Ovary (tissue), 9 donors: ENCODE measurements around the gene ITGB7. TPM values are rescaled to one million over a fixed set of nuclear protein-coding genes. Genes with fewer than 3 reads are reported as not detected.

Experiments
- DNase-seq, 5 donors: peaks; one replicate each; pipeline ENCODE4 v3.0.0-alpha.2; 2019 to 2020
- H3K27ac ChIP-seq, 2 donors: fragments of 200-600 bp; one replicate each; pipeline versions ENCODE4 v1.5.1 to v1.8.0; 2019 to 2022
- H3K27me3 ChIP-seq: fragments of 200-600 bp; one replicate; pipeline ENCODE4 v1.8.0; 2022
- H3K36me3 ChIP-seq: fragments of 200-600 bp; sonication (generic); one replicate; pipeline ENCODE4 v1.5.1; 2019
- H3K4me1 ChIP-seq: one replicate; pipeline ENCODE4 v1.8.1; 2013; ENCODE audit warnings: mild to moderate bottlenecking, moderate library complexity; ENCODE audit not compliant: insufficient read depth
- H3K4me3 ChIP-seq: fragments of 200-600 bp; sonication (generic); one replicate; pipeline ENCODE4 v1.5.1; 2017
- H3K9me3 ChIP-seq, 2 donors: fragments of 200-600 bp in 1 of 2; sonication (generic) in 1 of 2; one replicate each; pipeline versions ENCODE4 v1.5.1 to v1.8.1; 2013 to 2019; ENCODE audit warnings: mild to moderate bottlenecking in 1 of 2, moderate library complexity in 1 of 2
- CTCF ChIP-seq, 3 donors: fragments of 450-650 bp in 2 of 3; fragments of 200-600 bp in 1 of 3; IDR thresholded peaks; one replicate each; pipeline versions ENCODE4 v1.5.1 to v1.8.0; 2016 to 2022; ENCODE audit warnings: antibody characterized with exemption in 3 of 3, mild to moderate bottlenecking in 1 of 3
- EP300 ChIP-seq: sonication (generic); formaldehyde crosslinking; IDR thresholded peaks from one replicate; pipeline ENCODE4 v1.6.1; 2017; ENCODE audit warnings: antibody characterized with exemption
- POLR2A ChIP-seq: fragments of 450-650 bp; IDR thresholded peaks from one replicate; pipeline ENCODE4 v1.6.1; 2017; ENCODE audit warnings: antibody characterized with exemption, mild to moderate bottlenecking, moderate library complexity
- WGBS, 3 donors: extraction: QIAGEN DNeasy Blood & Tissue Kit in 1 of 3; methylation state at CpG; one replicate each; pipeline versions ENCODE4 v1.1.5 to v1.1.7; 2013 to 2017; 5-methylcytosine and 5-hydroxymethylcytosine counted together
- intact Hi-C, 4 donors: fragments of 100-400 bp; cut with DNase I; formaldehyde crosslinking; loops; one replicate each; pipeline versions ENCODE4 v1.11.0 to v1.15.1; 2022 to 2023
- polyA plus RNA-seq, 2 donors: library from polyadenylated mRNA; stranded (reverse); fragments of 200-250 nt in 1 of 2; fragments of 350-450 nt in 1 of 2; fragmentation: Illumina TruSeq in 1 of 2; extraction: RNeasy Lipid Tissue Mini Kit (QIAGEN cat#74804) in 1 of 2; gene quantifications; one replicate each; pipeline ENCODE4 v1.2.3, GENCODE V29; 2013 to 2014
- total RNA-seq, 7 donors: library from RNA; depleted of rRNA in 2 of 7; stranded (reverse); fragments of >200 nt in 2 of 7; fragmentation: NEBNext Ultra II Directional in 3 of 7; extraction: Animal tissue kit (Norgen Biotek cat#: 25700) in 3 of 7; gene quantifications; one replicate each; pipeline versions ENCODE4 v1.1.0 to v1.2.4, GENCODE V29; 2016 to 2023
- donor health status: DM: no; HTN: no; CAD: no; lungs with moderate emphysema.
- donor health status: DM: no; HTN: no; CAD: no.
- donor health status: Bipolar disorder and iron deficiency.
- donor health status: DM: yes; HTN: yes; CAD: no.
- donor health status: DM: no; HTN: no; CAD: no.
- donor health status: DM: yes; HTN: yes; CAD: no.

ITGB7 gene
- total and polyA plus RNA-seq, 9 donors = 0.45 to 3.1 (median 1.7) TPM

- Histone ChIP-seq H3K36me3 (no peaks in the 10 kb centered on the region), H3K27me3 (no peaks in the 10 kb centered on the region), H3K27ac (no peak overlapping the region), H3K4me3 (no peak overlapping the region), H3K4me1 (no peaks in the 10 kb centered on the region), H3K9me3 (no peaks in the 10 kb centered on the region)
- intact Hi-C loops = no loop called here
- no peak for TF ChIP-seq EP300
- TF ChIP-seq POLR2A = no peak
- no peak for TF ChIP-seq CTCF (IDR thresholded peaks at IDR 0.05)
- DNase-seq = no peak
Measured at GRCh38 chr12:53152390-53152789, 54.7 kb downstream of the ITGB7 start.

GRCh38 chr12:53151039-53151438, 56.0 kb downstream of the ITGB7 start:
- TF ChIP-seq POLR2A = no peak
- TF ChIP-seq EP300 = no peak
- no peak for TF ChIP-seq CTCF (IDR thresholded peaks at IDR 0.05)
- no peaks in the 10 kb centered on the region for H3K9me3 ChIP-seq
- intact Hi-C loops = no loop called here
- no peaks in the 10 kb centered on the region for H3K36me3 ChIP-seq
- WGBS, 3 donors = 87 to 89% (median 88%) methylated on average over 6 of the region's 6 CpGs
- no peak overlapping the region for H3K27ac ChIP-seq
- H3K4me1 ChIP-seq = no peaks in the 10 kb centered on the region
- H3K4me3 ChIP-seq = no peak overlapping the region
- DNase-seq = no peak
- H3K27me3 ChIP-seq = no peaks in the 10 kb centered on the region

GRCh38 chr12:53147653-53148052, 59.4 kb downstream of the ITGB7 start:
- no peaks in the 10 kb centered on the region for H3K9me3 ChIP-seq
- H3K4me1 ChIP-seq = no peaks in the 10 kb centered on the region
- no peak for DNase-seq
- TF ChIP-seq CTCF (IDR thresholded peaks at IDR 0.05) (no peak), EP300 (no peak), POLR2A (no peak)
- intact Hi-C loops = no loop called here
- H3K27ac ChIP-seq = no peak overlapping the region
- H3K4me3 ChIP-seq = no peak overlapping the region
- no peaks in the 10 kb centered on the region for H3K36me3 ChIP-seq
- no peaks in the 10 kb centered on the region for H3K27me3 ChIP-seq
- WGBS, 3 donors = 83 to 89% (median 87%) methylated on average over 15 of the region's 15 CpGs

GRCh38 chr12:53147181-53147580, 59.9 kb downstream of the ITGB7 start:
- H3K9me3 ChIP-seq = no peaks in the 10 kb centered on the region
- DNase-seq = no peak
- H3K27ac ChIP-seq = no peak overlapping the region
- H3K4me1 ChIP-seq = no peaks in the 10 kb centered on the region
- no peak for TF ChIP-seq CTCF (IDR thresholded peaks at IDR 0.05)
- TF ChIP-seq EP300 = no peak
- no peak for TF ChIP-seq POLR2A
- H3K36me3 ChIP-seq = no peaks in the 10 kb centered on the region
- H3K27me3 ChIP-seq = no peaks in the 10 kb centered on the region
- WGBS, 3 donors = 84 to 87% (median 85%) methylated on average over 5 of the region's 5 CpGs
- intact Hi-C loops = no loop called here
- no peak overlapping the region for H3K4me3 ChIP-seq
